H1 (cell line): Measurements from ENCODE around the gene CFAP100. TPM values are rescaled to one million over a fixed set of nuclear protein-coding genes. Genes with fewer than 3 reads are reported as not detected.

Experiments
- CTCF ChIA-PET: fragments of 300-600 bp; sonication (Branson Sonifier 250); formaldehyde crosslinking; loops from one replicate; lab custom pipeline; 2021; ENCODE audit not compliant: partially characterized antibody; lab: Charles Lee
- POLR2A ChIA-PET: fragments of 300-600 bp; sonication (Branson Sonifier 250); formaldehyde crosslinking; loops from one replicate; lab custom pipeline; 2021; ENCODE audit warnings: inconsistent platforms; ENCODE audit not compliant: partially characterized antibody; lab: Charles Lee
- DNase-seq, 2 experiments: peaks; one replicate each; pipeline versions ENCODE4 v3.0.0 to v3.0.0-alpha.2; 2010 to 2022; ENCODE audit warnings: low spot score in 2 of 2, low read depth in 1 of 2, mixed read lengths in 1 of 2
- FAIRE-seq: peaks from 2 replicates; lab custom pipeline; 2011; peaks lifted over from hg19 to GRCh38; lab: Jason Lieb, UNC
- H2AFZ ChIP-seq: 2 replicates; pipeline ENCODE4 v1.8.1; 2012; ENCODE audit warnings: low read length, inconsistent platforms
- H2AK5ac ChIP-seq: 2 replicates; pipeline ENCODE4 v1.6.1; 2013; ENCODE audit warnings: low read depth, low read length
- H2BK120ac ChIP-seq: replicated peaks from 2 replicates; pipeline ENCODE3; 2013; ENCODE audit warnings: low read depth, low read length, inconsistent platforms
- H2BK12ac ChIP-seq: 2 replicates; pipeline ENCODE4 v1.6.1; 2013; ENCODE audit warnings: low read depth, low read length
- H2BK15ac ChIP-seq: 2 replicates; pipeline ENCODE4 v1.6.1; 2013; ENCODE audit warnings: low read length
- H2BK20ac ChIP-seq: 2 replicates; pipeline ENCODE4 v1.6.1; 2013; ENCODE audit warnings: low read length
- H2BK5ac ChIP-seq: 2 replicates; pipeline ENCODE4 v1.6.1; 2013; ENCODE audit warnings: low read depth, low read length
- H3K14ac ChIP-seq: 2 replicates; pipeline ENCODE4 v1.6.1; 2013; ENCODE audit warnings: inconsistent platforms; ENCODE audit not compliant: insufficient read length
- H3K18ac ChIP-seq: 2 replicates; pipeline ENCODE4 v1.6.1; 2013; ENCODE audit warnings: low read length; ENCODE audit errors: extremely low read depth
- H3K23ac ChIP-seq: 2 replicates; pipeline ENCODE4 v1.6.1; 2013; ENCODE audit warnings: inconsistent platforms; ENCODE audit not compliant: insufficient read length
- H3K23me2 ChIP-seq: 2 replicates; pipeline ENCODE4 v1.6.1; 2013; ENCODE audit warnings: low read depth, low read length
- H3K27ac ChIP-seq: 2 replicates; pipeline ENCODE4 v1.6.1; 2011; ENCODE audit warnings: low read depth, low read length, inconsistent platforms
- H3K27me3 ChIP-seq, 4 experiments: replicated peaks in 1 of 4; 1 replicate in 1 of 4; 2 replicates in 3 of 4; pipeline versions ENCODE4 v1.6.1 to v1.8.1; 2011 to 2013; ENCODE audit warnings: low read length in 3 of 4, mild to moderate bottlenecking in 3 of 4, inconsistent platforms in 2 of 4, mixed read lengths in 2 of 4, moderate library complexity in 1 of 4; ENCODE audit not compliant: control insufficient read depth in 3 of 4, insufficient read depth in 3 of 4; ENCODE audit errors: extremely low read depth in 1 of 4
- H3K36me3 ChIP-seq, 4 experiments: 2 replicates each; pipeline versions ENCODE4 v1.6.1 to v1.8.1; 2011 to 2013; ENCODE audit warnings: mild to moderate bottlenecking in 4 of 4, low read length in 3 of 4, moderate library complexity in 2 of 4, control low read depth in 1 of 4, inconsistent platforms in 1 of 4; ENCODE audit not compliant: insufficient read depth in 4 of 4, control insufficient read depth in 2 of 4
- H3K4ac ChIP-seq: replicated peaks from 2 replicates; pipeline ENCODE3; 2013; ENCODE audit warnings: low read length, low read depth, mixed read lengths, inconsistent platforms; ENCODE audit not compliant: insufficient read length
- H3K4me1 ChIP-seq, 4 experiments: replicated peaks in 1 of 4; 1 replicate in 1 of 4; 2 replicates in 3 of 4; pipeline versions ENCODE4 v1.6.1 to v1.8.1; 2011 to 2013; ENCODE audit warnings: low read length in 3 of 4, inconsistent platforms in 2 of 4, mixed read lengths in 1 of 4; ENCODE audit not compliant: insufficient read depth in 4 of 4, control insufficient read depth in 3 of 4
- H3K4me2 ChIP-seq, 2 experiments: 2 replicates each; pipeline versions ENCODE4 v1.6.1 to v1.8.1; 2011 to 2013; ENCODE audit warnings: low read depth in 2 of 2, low read length in 2 of 2, control low read depth in 1 of 2, inconsistent platforms in 1 of 2, mild to moderate bottlenecking in 1 of 2; ENCODE audit not compliant: insufficient read depth in 1 of 2
- H3K4me3 ChIP-seq, 4 experiments: fragments of 200-600, 300-600 bp in 1 of 4; sonication (generic), shearing (Covaris generic), sonication (Bioruptor Twin) in 1 of 4; 2 replicates each; pipeline versions ENCODE4 v1.5.1 to v1.8.1; 2011 to 2016; ENCODE audit warnings: low read length in 4 of 4, low read depth in 3 of 4, control low read depth in 2 of 4, inconsistent platforms in 2 of 4, mild to moderate bottlenecking in 2 of 4, mixed read lengths in 1 of 4, moderate library complexity in 1 of 4; ENCODE audit not compliant: insufficient read depth in 2 of 4; ENCODE audit errors: extremely low read depth in 1 of 4
- H3K56ac ChIP-seq: replicated peaks from 2 replicates; pipeline ENCODE3; 2013; ENCODE audit warnings: low read depth, mild to moderate bottlenecking, mixed read lengths, low read length, inconsistent platforms; ENCODE audit not compliant: insufficient read length
- H3K79me1 ChIP-seq: 2 replicates; pipeline ENCODE4 v1.6.1; 2013; ENCODE audit warnings: low read depth, low read length, control low read depth
- H3K79me2 ChIP-seq, 2 experiments: 2 replicates each; pipeline versions ENCODE4 v1.6.1 to v1.8.1; 2012 to 2013; ENCODE audit warnings: low read length in 2 of 2, mild to moderate bottlenecking in 2 of 2, inconsistent platforms in 1 of 2; ENCODE audit not compliant: insufficient read depth in 2 of 2, control insufficient read depth in 1 of 2
- H3K9ac ChIP-seq, 4 experiments: replicated peaks in 1 of 4; 1 replicate in 1 of 4; 2 replicates in 3 of 4; pipeline versions ENCODE4 v1.6.1 to v1.8.1; 2011 to 2013; ENCODE audit warnings: low read depth in 3 of 4, low read length in 3 of 4, control low read depth in 2 of 4, mild to moderate bottlenecking in 2 of 4, moderate library complexity in 2 of 4, inconsistent platforms in 1 of 4; ENCODE audit errors: extremely low read depth in 1 of 4
- H3K9me3 ChIP-seq, 2 experiments: 2 replicates each; pipeline versions ENCODE4 v1.6.1 to v1.8.1; 2012 to 2013; ENCODE audit warnings: mild to moderate bottlenecking in 2 of 2, moderate library complexity in 2 of 2, control low read depth in 1 of 2, inconsistent platforms in 1 of 2, low read depth in 1 of 2, low read length in 1 of 2, mixed read lengths in 1 of 2; ENCODE audit not compliant: insufficient read depth in 2 of 2
- H4K20me1 ChIP-seq, 2 experiments: replicated peaks in 1 of 2; 2 replicates each; pipeline versions ENCODE3 to v1.8.1; 2011 to 2013; ENCODE audit warnings: inconsistent platforms in 2 of 2, low read length in 2 of 2, mild to moderate bottlenecking in 1 of 2; ENCODE audit not compliant: insufficient read depth in 2 of 2, control insufficient read depth in 1 of 2
- H4K5ac ChIP-seq: 2 replicates; pipeline ENCODE4 v1.6.1; 2013; ENCODE audit warnings: low read length, low read depth, mixed read lengths, inconsistent platforms; ENCODE audit not compliant: insufficient read length
- H4K8ac ChIP-seq: 2 replicates; pipeline ENCODE4 v1.8.0; 2013; ENCODE audit warnings: mild to moderate bottlenecking, moderate library complexity, low read length, inconsistent platforms; ENCODE audit not compliant: insufficient read depth; ENCODE audit errors: extremely low read depth
- H4K91ac ChIP-seq: replicated peaks from 2 replicates; pipeline ENCODE3; 2013; ENCODE audit warnings: low read length, mixed read lengths, inconsistent platforms; ENCODE audit not compliant: insufficient read length
- CREB1 ChIP-seq: IDR thresholded peaks from 2 replicates; pipeline ENCODE4 v1.6.1; 2012; ENCODE audit warnings: inconsistent platforms
- KDM1A ChIP-seq: fragments of 200-600, 300-600 bp; sonication (generic); IDR thresholded peaks from 2 replicates; pipeline ENCODE4 v1.7.1; 2016; ENCODE audit warnings: mild to moderate bottlenecking, low read length, borderline replicate concordance
- RXRA ChIP-seq: IDR thresholded peaks from 2 replicates; pipeline ENCODE4 v1.6.1; 2011; ENCODE audit warnings: low read depth, mild to moderate bottlenecking, low read length, moderate library complexity; ENCODE audit not compliant: insufficient read depth
- WGBS, 2 experiments: shearing (Covaris generic) in 1 of 2; methylation state at CpG; one replicate each; pipeline versions ENCODE4 v1.1.6 to v1.1.7; 2013 to 2015; ENCODE audit warnings: low lambda C conversion rate in 2 of 2, mixed read lengths in 2 of 2, inconsistent platforms in 1 of 2, low coverage in 1 of 2, missing lambda C conversion rate in 1 of 2; ENCODE audit not compliant: insufficient replicate concordance in 2 of 2, insufficient coverage in 1 of 2, insufficient read length in 1 of 2; ENCODE audit errors: extremely low coverage in 1 of 2, missing lambda C conversion rate in 1 of 2; 5-methylcytosine and 5-hydroxymethylcytosine counted together
- polyA plus RNA-seq, 7 experiments: library from polyadenylated mRNA; depleted of rRNA in 3 of 7; stranded (reverse) in 5 of 7; unstranded in 2 of 7; fragments of >200 nt in 5 of 7; fragments of 200-250 nt in 2 of 7; gene quantifications; 1 replicate in 5 of 7; 2 replicates in 1 of 7; 4 replicates in 1 of 7; pipeline versions ENCODE4 v1.2.1 to v1.2.3, GENCODE V29; 2011 to 2013; ENCODE audit warnings: missing spikeins in 2 of 7, mixed read lengths in 2 of 7
- total RNA-seq: library from RNA; stranded (reverse); fragmentation: NEBNext Ultra II Directional; extraction: Animal tissue kit (Norgen Biotek cat#: 25700); gene quantifications from 2 replicates; pipeline ENCODE4 v1.2.1, GENCODE V29; 2021

CFAP100 gene
- total and polyA plus RNA-seq, 2 of the 8 experiments (the other 6 are each of a cell fraction or from before 2014, with no cell fraction given): 0.17 TPM; not detected in 1

GRCh38 chr3:126392246-126392645 is 2.5 kb upstream of the CFAP100 start:
- H3K4ac ChIP-seq: no peak overlapping the region
- CTCF ChIA-PET: interaction anchor here (0.6 to 5.2 kb wide), 14 partner anchors 11 to 259 kb away, joined by 3 to 35 read pairs (median 3); partner anchors contain the start of gene KLF15
- no peak overlapping the region for H4K8ac ChIP-seq
- peaks cover 9 to 40% (median 33%) of the 10 kb centered on the region in 4 experiments for H3K27me3 ChIP-seq
- no peak for TF ChIP-seq RXRA
- TF ChIP-seq CREB1: no peak
- TF ChIP-seq KDM1A: no peak
- no peak overlapping the region for H2BK20ac ChIP-seq
- H3K36me3 ChIP-seq: no peaks in the 10 kb centered on the region
- H3K23me2 ChIP-seq: peaks cover 6% of the 10 kb centered on the region; the same call in 1 of the 2 replicates
- peak overlapping the region; percentile 19; the same call in 1 of the 2 replicates for H2BK15ac ChIP-seq
- H4K20me1 ChIP-seq: no peaks in the 10 kb centered on the region
- H3K4me1 ChIP-seq: peaks cover 0 to 12% (median 4%) of the 10 kb centered on the region in 4 experiments; a peak in 4 of 7 replicates
- H4K5ac ChIP-seq: no peak overlapping the region
- no peak overlapping the region for H4K91ac ChIP-seq
- no peak overlapping the region for H2BK120ac ChIP-seq
- H3K14ac ChIP-seq: no peak overlapping the region
- no peak overlapping the region for H3K27ac ChIP-seq
- no peak overlapping the region for H2BK5ac ChIP-seq
- H3K56ac ChIP-seq: no peak overlapping the region
- no peak overlapping the region for H3K23ac ChIP-seq
- 84% methylated on average over 12 of the region's 12 CpGs; no CpG with 5 or more reads in 1 of the 2 experiments for WGBS, 2 experiments
- POLR2A ChIA-PET: interaction anchor here (0.6 kb wide), 1 partner anchor 26 kb away, joined by 3 read pairs; no protein-coding TSS in a partner anchor
- no peaks in the 10 kb centered on the region for H3K9me3 ChIP-seq
- DNase-seq: no peak
- no peak overlapping the region for H2BK12ac ChIP-seq
- no peaks in the 10 kb centered on the region for H3K79me2 ChIP-seq
- no peak overlapping the region for H3K18ac ChIP-seq
- no peaks in the 10 kb centered on the region for H3K79me1 ChIP-seq
- no peak overlapping the region for H3K4me2 ChIP-seq
- no peak for FAIRE-seq
- H2AK5ac ChIP-seq: no peak overlapping the region
- no peak overlapping the region for H3K9ac ChIP-seq
- no peak overlapping the region for H3K4me3 ChIP-seq
- H2AFZ ChIP-seq: no peak overlapping the region
